Gastroesophageal sphincter (tissue), 3 donors: Measurements from ENCODE around the gene CDC42EP3.

Source experiments
- EP300 ChIP-seq: sonication (generic); formaldehyde crosslinking; IDR thresholded peaks from one replicate; pipeline ENCODE4 v1.6.1; 2017; ENCODE audit warnings: antibody characterized with exemption, mild to moderate bottlenecking
- POLR2A ChIP-seq, 2 donors: fragments of 450-650 bp; IDR thresholded peaks; one replicate each; pipeline ENCODE4 v1.6.1; 2017; ENCODE audit warnings: antibody characterized with exemption in 2 of 2, mild to moderate bottlenecking in 2 of 2, moderate library complexity in 1 of 2
- TF ChIP-seq, protein P1 (sequence below), 4 experiments: fragments of 200-600 bp in 2 of 4; fragments of 450-650 bp in 2 of 4; sonication (generic) in 1 of 4; IDR thresholded peaks; one replicate each; pipeline ENCODE4 v1.5.1; 2017 to 2019; ENCODE audit warnings: antibody characterized with exemption in 4 of 4, mild to moderate bottlenecking in 2 of 4, moderate library complexity in 2 of 4

DNA sequence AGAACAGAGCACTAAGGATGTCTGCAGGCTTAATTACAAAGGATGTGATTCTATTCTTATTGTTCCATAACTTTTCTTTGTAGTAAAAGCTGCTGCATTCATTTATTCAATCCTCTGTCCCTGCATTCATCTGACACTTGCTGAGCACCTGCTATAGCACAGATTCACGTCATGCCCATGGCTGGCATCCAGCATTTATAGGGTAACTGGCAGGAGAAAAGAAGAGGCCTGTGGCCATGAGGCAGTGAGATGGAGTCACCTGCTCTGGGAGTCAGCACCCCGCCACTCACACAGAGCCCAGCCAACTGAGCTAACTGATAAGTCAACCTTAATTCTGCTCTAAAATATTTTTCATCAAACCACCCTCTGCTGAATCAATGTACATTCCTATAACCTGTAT is 18.3 kb upstream of the CDC42EP3 start:
- TF ChIP-seq, protein P1, sequence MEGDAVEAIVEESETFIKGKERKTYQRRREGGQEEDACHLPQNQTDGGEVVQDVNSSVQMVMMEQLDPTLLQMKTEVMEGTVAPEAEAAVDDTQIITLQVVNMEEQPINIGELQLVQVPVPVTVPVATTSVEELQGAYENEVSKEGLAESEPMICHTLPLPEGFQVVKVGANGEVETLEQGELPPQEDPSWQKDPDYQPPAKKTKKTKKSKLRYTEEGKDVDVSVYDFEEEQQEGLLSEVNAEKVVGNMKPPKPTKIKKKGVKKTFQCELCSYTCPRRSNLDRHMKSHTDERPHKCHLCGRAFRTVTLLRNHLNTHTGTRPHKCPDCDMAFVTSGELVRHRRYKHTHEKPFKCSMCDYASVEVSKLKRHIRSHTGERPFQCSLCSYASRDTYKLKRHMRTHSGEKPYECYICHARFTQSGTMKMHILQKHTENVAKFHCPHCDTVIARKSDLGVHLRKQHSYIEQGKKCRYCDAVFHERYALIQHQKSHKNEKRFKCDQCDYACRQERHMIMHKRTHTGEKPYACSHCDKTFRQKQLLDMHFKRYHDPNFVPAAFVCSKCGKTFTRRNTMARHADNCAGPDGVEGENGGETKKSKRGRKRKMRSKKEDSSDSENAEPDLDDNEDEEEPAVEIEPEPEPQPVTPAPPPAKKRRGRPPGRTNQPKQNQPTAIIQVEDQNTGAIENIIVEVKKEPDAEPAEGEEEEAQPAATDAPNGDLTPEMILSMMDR (IDR thresholded peaks at IDR 0.05): no peak
- TF ChIP-seq POLR2A (IDR thresholded peaks at IDR 0.05): no peak
- TF ChIP-seq EP300: no peak
